Upper lobe of left lung (tissue), 6 donors: ENCODE results near the gene ZEB1. TPM values are rescaled to one million over a fixed set of nuclear protein-coding genes. Genes with fewer than 3 reads are reported as not detected.
A peak's percentile ranks its signal among the peaks of the same experiment; 100 is the strongest.

ENCODE experiments used
- ATAC-seq, 2 donors: fragments of 200-7000 bp; cut with Tn5 transposase; one replicate each; pipeline ENCODE4 v1.9.1; 2022; ENCODE audit warnings: mild to moderate bottlenecking in 2 of 2, moderate library complexity in 2 of 2; ENCODE audit not compliant: low FRiP score in 2 of 2
- DNase-seq, 2 donors: peaks; one replicate each; pipeline ENCODE4 v3.0.0-alpha.2; 2019 to 2020
- H3K27ac ChIP-seq, 4 donors: fragments of 200-600 bp; sonication (generic); one replicate each; pipeline ENCODE4 v1.5.1; 2016 to 2019
- H3K27me3 ChIP-seq, 4 donors: fragments of 200-600 bp; sonication (generic); one replicate each; pipeline ENCODE4 v1.5.1; 2017 to 2019
- H3K36me3 ChIP-seq, 4 donors: fragments of 200-600 bp; sonication (generic); one replicate each; pipeline ENCODE4 v1.5.1; 2016 to 2019
- H3K4me1 ChIP-seq, 4 donors: fragments of 200-600 bp; sonication (generic); one replicate each; pipeline ENCODE4 v1.5.1; 2018 to 2019
- H3K4me3 ChIP-seq, 4 donors: fragments of 200-600 bp; sonication (generic); one replicate each; pipeline ENCODE4 v1.5.1; 2017 to 2019; ENCODE audit warnings: mild to moderate bottlenecking in 2 of 4, moderate library complexity in 1 of 4
- H3K9me3 ChIP-seq, 4 donors: fragments of 200-600 bp; sonication (generic); one replicate each; pipeline ENCODE4 v1.5.1; 2018 to 2019
- EP300 ChIP-seq, 4 donors: sonication (generic); formaldehyde crosslinking; IDR thresholded peaks; one replicate each; pipeline ENCODE4 v1.5.1; 2017; ENCODE audit warnings: antibody characterized with exemption in 4 of 4, control low read depth in 2 of 4
- POLR2A ChIP-seq, 4 donors: fragments of 450-650 bp; IDR thresholded peaks; one replicate each; pipeline ENCODE4 v1.5.1; 2016 to 2017; ENCODE audit warnings: antibody characterized with exemption in 4 of 4, mild to moderate bottlenecking in 2 of 4
- POLR2AphosphoS5 ChIP-seq, 2 donors: sonication (generic); formaldehyde crosslinking; IDR thresholded peaks; one replicate each; pipeline ENCODE4 v1.5.1; 2017; ENCODE audit warnings: antibody characterized with exemption in 2 of 2
- WGBS, 2 donors: methylation state at CpG; one replicate each; pipeline ENCODE4 v1.1.5; 2017 to 2018; 5-methylcytosine and 5-hydroxymethylcytosine counted together
- total RNA-seq, 6 donors: library from RNA; depleted of rRNA in 4 of 6; stranded (reverse); fragments of >200 nt in 4 of 6; gene quantifications; one replicate each; pipeline versions ENCODE4 v1.1.0 to v1.2.1, GENCODE V29; 2016 to 2021
- TF ChIP-seq, protein P1 (sequence below), 6 experiments: fragments of 450-650 bp in 4 of 6; fragments of 200-600 bp in 2 of 6; sonication (generic) in 2 of 6; IDR thresholded peaks; one replicate each; pipeline ENCODE4 v1.5.1; 2016 to 2019; ENCODE audit warnings: antibody characterized with exemption in 6 of 6
- donor health status: DM: no; HTN: no; CAD: no; lungs with moderate emphysema.
- donor health status: DM: no; HTN: yes; CAD: no; lungs with severe emphysema.

The ZEB1 gene
- total RNA-seq, 6 donors from 2014 or later, result 17.8 to 46.1 (median 32.6) TPM

DNA sequence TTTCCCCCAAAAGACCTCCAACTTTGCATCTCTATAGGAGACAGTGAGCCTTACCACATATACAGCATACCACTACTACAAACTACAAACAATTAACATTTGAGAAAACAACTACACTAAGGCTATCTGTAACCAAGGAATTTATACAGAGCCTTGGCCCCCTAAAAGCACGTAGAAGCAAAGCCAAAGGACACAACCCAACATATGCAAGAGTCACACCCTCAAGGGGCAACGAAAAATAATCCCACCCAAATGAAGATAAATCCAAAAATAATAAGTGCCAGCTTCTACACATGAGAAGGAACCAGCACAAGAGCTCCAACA lies 149.5 kb downstream of the ZEB1 start:
- no peaks in the 10 kb centered on the region for H3K27me3 ChIP-seq
- peaks cover 0 to 27% (median 6%) of the 10 kb centered on the region in 4 donors for H3K36me3 ChIP-seq
- H3K4me3 ChIP-seq, result no peak overlapping the region
- H3K4me1 ChIP-seq, result no peaks in the 10 kb centered on the region
- peaks cover 6 to 16% (median 13%) of the 10 kb centered on the region in 4 donors for H3K9me3 ChIP-seq
- ATAC-seq, result no peak
- no peak overlapping the region for H3K27ac ChIP-seq
- no peak for DNase-seq
- no peak for TF ChIP-seq EP300 (IDR thresholded peaks at IDR 0.05)
- TF ChIP-seq, protein P1, sequence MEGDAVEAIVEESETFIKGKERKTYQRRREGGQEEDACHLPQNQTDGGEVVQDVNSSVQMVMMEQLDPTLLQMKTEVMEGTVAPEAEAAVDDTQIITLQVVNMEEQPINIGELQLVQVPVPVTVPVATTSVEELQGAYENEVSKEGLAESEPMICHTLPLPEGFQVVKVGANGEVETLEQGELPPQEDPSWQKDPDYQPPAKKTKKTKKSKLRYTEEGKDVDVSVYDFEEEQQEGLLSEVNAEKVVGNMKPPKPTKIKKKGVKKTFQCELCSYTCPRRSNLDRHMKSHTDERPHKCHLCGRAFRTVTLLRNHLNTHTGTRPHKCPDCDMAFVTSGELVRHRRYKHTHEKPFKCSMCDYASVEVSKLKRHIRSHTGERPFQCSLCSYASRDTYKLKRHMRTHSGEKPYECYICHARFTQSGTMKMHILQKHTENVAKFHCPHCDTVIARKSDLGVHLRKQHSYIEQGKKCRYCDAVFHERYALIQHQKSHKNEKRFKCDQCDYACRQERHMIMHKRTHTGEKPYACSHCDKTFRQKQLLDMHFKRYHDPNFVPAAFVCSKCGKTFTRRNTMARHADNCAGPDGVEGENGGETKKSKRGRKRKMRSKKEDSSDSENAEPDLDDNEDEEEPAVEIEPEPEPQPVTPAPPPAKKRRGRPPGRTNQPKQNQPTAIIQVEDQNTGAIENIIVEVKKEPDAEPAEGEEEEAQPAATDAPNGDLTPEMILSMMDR (IDR thresholded peaks at IDR 0.05), result peak in 1 of 6 experiments; percentile 1
- WGBS, 2 donors, result 88 to 90% methylated on average over 2 of the region's 2 CpGs

DNA sequence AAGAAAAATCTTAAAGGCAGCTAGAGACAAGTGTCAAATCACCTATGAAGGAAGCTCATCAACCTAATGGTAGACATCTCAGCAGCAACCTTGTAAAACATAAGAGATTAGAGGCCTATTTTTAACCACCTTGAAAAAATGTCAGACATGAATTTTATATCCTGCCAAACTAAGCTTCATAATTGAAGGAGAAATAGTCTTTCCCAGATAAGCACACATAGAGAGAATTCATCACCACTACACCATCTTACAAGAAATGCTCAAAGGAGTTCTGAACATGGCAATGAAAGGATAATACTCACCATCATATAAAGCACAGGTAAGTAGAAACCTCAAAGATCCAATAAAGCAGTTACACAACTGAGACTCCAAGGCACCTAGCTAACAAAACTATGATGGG lies 156.5 kb downstream of the ZEB1 start:
- TF ChIP-seq POLR2A (IDR thresholded peaks at IDR 0.05), result no peak
- TF ChIP-seq EP300 (IDR thresholded peaks at IDR 0.05), result no peak
- TF ChIP-seq POLR2AphosphoS5 (IDR thresholded peaks at IDR 0.05), result no peak
- TF ChIP-seq, protein P1 (IDR thresholded peaks at IDR 0.05), result no peak
- Histone ChIP-seq H3K4me3 (no peak overlapping the region), H3K36me3 (no peaks in the 10 kb centered on the region), H3K27ac (no peak overlapping the region), H3K4me1 (no peaks in the 10 kb centered on the region), H3K27me3 (no peaks in the 10 kb centered on the region), H3K9me3 (peaks cover 0 to 5% (median 5%) of the 10 kb centered on the region in 4 donors)
- DNase-seq, result no peak
- no peak for ATAC-seq

DNA sequence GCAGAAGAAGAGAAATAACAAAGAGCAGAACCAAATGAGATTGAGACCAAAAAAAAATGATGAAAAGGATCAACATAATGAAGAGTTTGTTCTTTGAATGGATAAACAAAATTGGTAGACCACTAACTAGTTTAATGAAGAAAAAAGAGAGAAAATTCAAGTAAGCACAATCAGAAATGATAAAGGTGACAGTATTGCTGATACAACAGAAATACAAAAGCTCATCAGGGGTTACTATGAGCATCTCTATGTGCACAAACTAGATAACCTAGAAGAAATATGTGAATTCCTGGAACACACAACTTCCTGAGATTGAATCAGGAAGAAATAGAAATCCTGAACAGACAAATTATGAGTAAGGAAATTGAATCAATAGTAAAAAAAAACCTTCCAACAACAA lies 157.1 kb downstream of the ZEB1 start:
- TF ChIP-seq EP300 (IDR thresholded peaks at IDR 0.05) (no peak), POLR2AphosphoS5 (IDR thresholded peaks at IDR 0.05) (no peak), POLR2A (IDR thresholded peaks at IDR 0.05) (no peak)
- TF ChIP-seq, protein P1 (IDR thresholded peaks at IDR 0.05), result no peak
- Histone ChIP-seq H3K9me3 (peaks cover 0 to 5% (median 5%) of the 10 kb centered on the region in 4 donors), H3K4me1 (no peaks in the 10 kb centered on the region), H3K27me3 (no peaks in the 10 kb centered on the region), H3K27ac (no peak overlapping the region), H3K4me3 (no peak overlapping the region), H3K36me3 (no peaks in the 10 kb centered on the region)
- ATAC-seq, result no peak
- DNase-seq, result no peak

DNA sequence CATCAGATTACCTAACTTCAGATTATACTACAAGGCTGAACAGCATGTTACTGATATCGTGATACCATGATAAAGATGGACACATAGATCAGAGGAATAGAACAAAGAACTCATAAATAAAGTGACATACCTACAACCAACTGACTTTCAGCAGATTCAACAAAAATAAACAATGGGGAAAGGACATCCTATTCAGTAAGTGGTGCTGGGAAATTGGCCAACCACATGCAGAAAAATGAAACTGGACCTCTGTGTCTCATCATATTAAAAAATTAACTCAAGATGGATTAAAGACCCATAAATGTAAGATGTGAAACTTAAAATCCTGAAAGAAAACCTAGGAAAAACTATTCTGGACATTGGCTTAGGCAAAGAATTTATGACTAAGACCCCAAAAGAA lies 158.6 kb downstream of the ZEB1 start:
- ATAC-seq, result no peak
- Histone ChIP-seq H3K27me3 (no peaks in the 10 kb centered on the region), H3K4me3 (no peak overlapping the region), H3K36me3 (no peaks in the 10 kb centered on the region), H3K9me3 (peaks cover 0 to 5% (median 5%) of the 10 kb centered on the region in 4 donors), H3K27ac (no peak overlapping the region), H3K4me1 (no peaks in the 10 kb centered on the region)
- TF ChIP-seq POLR2A (IDR thresholded peaks at IDR 0.05), result no peak
- no peak for TF ChIP-seq EP300 (IDR thresholded peaks at IDR 0.05)
- no peak for TF ChIP-seq POLR2AphosphoS5 (IDR thresholded peaks at IDR 0.05)
- DNase-seq, result no peak
- 61 to 82% methylated on average over 1 of the region's 1 CpG for WGBS, 2 donors

DNA sequence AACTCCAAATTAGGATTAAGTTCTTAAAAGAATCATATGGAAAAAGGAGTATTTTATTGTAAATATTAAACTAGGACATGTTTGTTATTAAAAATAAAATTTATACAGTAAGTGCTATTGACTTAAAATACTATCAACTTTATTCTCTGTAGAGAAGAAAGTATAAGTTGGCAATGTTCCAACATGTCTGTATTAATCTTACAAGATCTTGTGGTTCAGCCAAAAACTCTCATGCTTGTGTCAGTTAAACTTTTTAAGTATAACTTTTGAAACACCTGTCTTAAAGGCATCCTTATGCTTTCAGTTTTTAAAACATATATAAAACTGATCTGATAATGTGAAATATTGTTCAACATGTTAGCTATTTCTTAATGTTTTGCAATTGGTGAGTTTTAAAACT lies 160.7 kb downstream of the ZEB1 start:
- DNase-seq (no peak), ATAC-seq (no peak)
- no peak overlapping the region for H3K27ac ChIP-seq
- H3K36me3 ChIP-seq, result no peaks in the 10 kb centered on the region
- no peaks in the 10 kb centered on the region for H3K4me1 ChIP-seq
- no peaks in the 10 kb centered on the region for H3K27me3 ChIP-seq
- no peak for TF ChIP-seq EP300 (IDR thresholded peaks at IDR 0.05)
- no peak for TF ChIP-seq POLR2AphosphoS5 (IDR thresholded peaks at IDR 0.05)
- no peak for TF ChIP-seq POLR2A (IDR thresholded peaks at IDR 0.05)
- TF ChIP-seq, protein P1 (IDR thresholded peaks at IDR 0.05), result no peak
- H3K4me3 ChIP-seq, result no peak overlapping the region
- peaks cover 0 to 5% (median 5%) of the 10 kb centered on the region in 4 donors for H3K9me3 ChIP-seq
